ENCODE data around the gene ELMO3. TPM values are rescaled to one million over a fixed set of nuclear protein-coding genes. Genes with fewer than 3 reads are reported as not detected.

ELMO3 gene
- total RNA-seq, 1 donor from 2014 or later = 6.9 TPM

GRCh38 chr16:67177743-67178699, 20.9 kb upstream of the ELMO3 start:
- no peak for DNase-seq
- TF ChIP-seq, protein P1, sequence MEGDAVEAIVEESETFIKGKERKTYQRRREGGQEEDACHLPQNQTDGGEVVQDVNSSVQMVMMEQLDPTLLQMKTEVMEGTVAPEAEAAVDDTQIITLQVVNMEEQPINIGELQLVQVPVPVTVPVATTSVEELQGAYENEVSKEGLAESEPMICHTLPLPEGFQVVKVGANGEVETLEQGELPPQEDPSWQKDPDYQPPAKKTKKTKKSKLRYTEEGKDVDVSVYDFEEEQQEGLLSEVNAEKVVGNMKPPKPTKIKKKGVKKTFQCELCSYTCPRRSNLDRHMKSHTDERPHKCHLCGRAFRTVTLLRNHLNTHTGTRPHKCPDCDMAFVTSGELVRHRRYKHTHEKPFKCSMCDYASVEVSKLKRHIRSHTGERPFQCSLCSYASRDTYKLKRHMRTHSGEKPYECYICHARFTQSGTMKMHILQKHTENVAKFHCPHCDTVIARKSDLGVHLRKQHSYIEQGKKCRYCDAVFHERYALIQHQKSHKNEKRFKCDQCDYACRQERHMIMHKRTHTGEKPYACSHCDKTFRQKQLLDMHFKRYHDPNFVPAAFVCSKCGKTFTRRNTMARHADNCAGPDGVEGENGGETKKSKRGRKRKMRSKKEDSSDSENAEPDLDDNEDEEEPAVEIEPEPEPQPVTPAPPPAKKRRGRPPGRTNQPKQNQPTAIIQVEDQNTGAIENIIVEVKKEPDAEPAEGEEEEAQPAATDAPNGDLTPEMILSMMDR (IDR thresholded peaks at IDR 0.05) = no peak
- Mint-ChIP-seq H3K27ac (no peak overlapping the region), H3K4me3 (peak overlapping the region; percentile 72), H3K36me3 (ENCODE audit: low read depth) (no peaks in the 10 kb centered on the region), H3K27me3 (peaks cover 35% of the 10 kb centered on the region), H3K4me1 (peaks cover 18% of the 10 kb centered on the region), H3K9me3 (no peaks in the 10 kb centered on the region)
- POLR2A ChIA-PET = interaction anchor here (0.7 to 0.9 kb wide), 2 partner anchors 8 to 209 kb away, joined by 3 to 7 read pairs; no protein-coding TSS in a partner anchor
- intact Hi-C loops (cut with micrococcal nuclease) = no loop called here
- CTCF ChIA-PET = interaction anchor here (1.3 to 1.9 kb wide), 2 partner anchors 7 to 20 kb away, joined by 4 to 10 read pairs; no protein-coding TSS in a partner anchor
- peak; percentile 51 for ATAC-seq (ENCODE audit: low read depth)

GRCh38 chr16:67179421-67180080, 19.4 kb upstream of the ELMO3 start:
- CTCF ChIA-PET = no interaction called here
- DNase-seq = no peak
- Mint-ChIP-seq H3K27ac (no peak overlapping the region), H3K36me3 (ENCODE audit: low read depth) (no peaks in the 10 kb centered on the region), H3K27me3 (peaks cover 24% of the 10 kb centered on the region), H3K4me3 (no peak overlapping the region), H3K4me1 (peaks cover 6% of the 10 kb centered on the region), H3K9me3 (no peaks in the 10 kb centered on the region)
- intact Hi-C loops (cut with micrococcal nuclease) = no loop called here
- ATAC-seq (ENCODE audit: low read depth) = no peak
- TF ChIP-seq, protein P1 (IDR thresholded peaks at IDR 0.05) = no peak
- POLR2A ChIA-PET = no interaction called here

- intact Hi-C loops (cut with micrococcal nuclease) = no loop called here
- DNase-seq (no peak), ATAC-seq (ENCODE audit: low read depth) (no peak)
- POLR2A ChIA-PET = no interaction called here
- H3K36me3 Mint-ChIP-seq (ENCODE audit: low read depth) = no peaks in the 10 kb centered on the region
- H3K4me3 Mint-ChIP-seq = no peak overlapping the region
- CTCF ChIA-PET = no interaction called here
- peaks cover 11% of the 10 kb centered on the region for H3K4me1 Mint-ChIP-seq
- H3K27ac Mint-ChIP-seq = no peak overlapping the region
- TF ChIP-seq, protein P1 (IDR thresholded peaks at IDR 0.05) = no peak
- H3K27me3 Mint-ChIP-seq = peaks cover 24% of the 10 kb centered on the region
- H3K9me3 Mint-ChIP-seq = no peaks in the 10 kb centered on the region
Measured at GRCh38 chr16:67180166-67180565, 18.8 kb upstream of the ELMO3 start.

DNA sequence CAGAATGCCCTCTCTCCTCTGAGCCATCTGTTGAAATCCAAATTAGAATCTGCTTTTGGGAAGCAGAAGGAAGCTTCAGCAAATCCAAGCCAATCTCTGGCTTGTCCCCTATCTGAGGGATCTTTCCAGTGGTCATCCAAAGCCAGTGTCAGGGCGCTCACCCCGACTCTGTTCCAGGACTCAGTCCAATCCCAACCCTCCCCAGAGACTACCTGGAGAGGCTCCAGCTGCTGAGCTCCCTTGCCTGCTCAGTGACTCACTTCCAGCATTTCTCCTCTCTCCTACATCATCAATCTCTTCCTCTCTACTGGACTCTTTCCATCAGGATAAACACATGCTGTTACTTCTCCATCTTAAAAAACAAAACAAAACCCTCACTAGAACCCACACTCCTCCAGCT, 17.6 kb upstream of the ELMO3 start:
- CTCF ChIA-PET = no interaction called here
- no peaks in the 10 kb centered on the region for H3K36me3 Mint-ChIP-seq (ENCODE audit: low read depth)
- TF ChIP-seq, protein P1 (IDR thresholded peaks at IDR 0.05) = no peak
- DNase-seq (no peak), ATAC-seq (ENCODE audit: low read depth) (no peak)
- intact Hi-C loops (cut with micrococcal nuclease) = no loop called here
- H3K4me1 Mint-ChIP-seq = peaks cover 18% of the 10 kb centered on the region
- no peak overlapping the region for H3K4me3 Mint-ChIP-seq
- H3K27me3 Mint-ChIP-seq = peaks cover 24% of the 10 kb centered on the region
- H3K27ac Mint-ChIP-seq = no peak overlapping the region
- POLR2A ChIA-PET = interaction anchor here (0.7 to 0.9 kb wide), 2 partner anchors 16 to 23 kb away, joined by 3 to 7 read pairs; no protein-coding TSS in a partner anchor
- H3K9me3 Mint-ChIP-seq = no peaks in the 10 kb centered on the region

GRCh38 chr16:67182288-67182687, 16.6 kb upstream of the ELMO3 start:
- H3K27me3 Mint-ChIP-seq = peaks cover 18% of the 10 kb centered on the region
- TF ChIP-seq, protein P1 (IDR thresholded peaks at IDR 0.05) = no peak
- CTCF ChIA-PET = no interaction called here
- POLR2A ChIA-PET = interaction anchor here (0.7 to 1.8 kb wide), 2 partner anchors 17 to 19 kb away, joined by 5 to 7 read pairs; no protein-coding TSS in a partner anchor
- H3K9me3 Mint-ChIP-seq = no peaks in the 10 kb centered on the region
- no peak for ATAC-seq (ENCODE audit: low read depth)
- no peak overlapping the region for H3K27ac Mint-ChIP-seq
- no peak overlapping the region for H3K4me3 Mint-ChIP-seq
- H3K36me3 Mint-ChIP-seq (ENCODE audit: low read depth) = no peaks in the 10 kb centered on the region
- no peak for DNase-seq
- H3K4me1 Mint-ChIP-seq = peaks cover 18% of the 10 kb centered on the region
- intact Hi-C loops (cut with micrococcal nuclease) = loop anchor here (2.0 kb wide), 1 partner anchor 45 kb away; the partner anchor contains the start of gene TMEM208

All from activated B cell treated with CpG ODN at 0.5 μM for 24 hours (primary cell).